HCT116 (cell line): ENCODE data around the gene RAB31. TPM values are rescaled to one million over a fixed set of nuclear protein-coding genes. Genes with fewer than 3 reads are reported as not detected.

ENCODE experiments used
- ATAC-seq: fragments of 200-7000 bp; cut with Tn5 transposase; 2 replicates; pipeline ENCODE4 v1.9.1; 2020; ENCODE audit warnings: mild to moderate bottlenecking, moderate library complexity
- BruUV-seq: library from RNA; stranded (reverse); fragments of 400-500 nt; replicated peaks from 2 replicates; lab custom pipeline; 2021; lab: Mats Ljungman, UMichigan
- CTCF ChIA-PET: fragments of 300-600 bp; sonication (Branson Sonifier 250); formaldehyde crosslinking; loops from one replicate; lab custom pipeline; 2021; ENCODE audit warnings: antibody characterized with exemption; lab: Charles Lee
- POLR2A ChIA-PET: fragments of 300-600, 350-600 bp; sonication (Branson Sonifier 250); formaldehyde crosslinking; loops from one replicate; lab custom pipeline; 2021; ENCODE audit warnings: antibody characterized with exemption; lab: Charles Lee
- RAD21 ChIA-PET, 2 experiments: fragments of 300-600 bp; sonication (Branson Sonifier 250); formaldehyde crosslinking; loops; one replicate each; lab custom pipeline; 2023; ENCODE audit warnings: low total read pairs in 2 of 2; ENCODE audit not compliant: uncharacterized antibody in 2 of 2, unreplicated experiment in 2 of 2, low non-redundant PET in 1 of 2; lab: Charles Lee
- DNase-seq: peaks from one replicate; pipeline ENCODE4 v3.0.0-alpha.2; 2010; ENCODE audit warnings: low read depth, low spot score
- H2AFZ ChIP-seq: fragments of 200-600 bp; shearing (Covaris generic), sonication (generic); 2 replicates; pipeline ENCODE4 v1.6.1; 2017; ENCODE audit warnings: low read depth, mixed run types, mixed read lengths, antibody characterized with exemption, low read length; ENCODE audit not compliant: poor library complexity, severe bottlenecking
- H3K27ac ChIP-seq: 2 replicates; pipeline ENCODE4 v1.5.1; 2012; ENCODE audit warnings: low read depth, low read length
- H3K27me3 ChIP-seq: fragments of 200-600 bp; sonication (generic); 2 replicates; pipeline ENCODE4 v1.6.1; 2016; ENCODE audit warnings: mixed run types, low read length, mixed read lengths; ENCODE audit not compliant: insufficient read depth
- H3K36me3 ChIP-seq, 2 experiments: fragments of 200-500 bp in 1 of 2; fragments of 200-600 bp in 1 of 2; sonication (Bioruptor generic) in 1 of 2; sonication (generic) in 1 of 2; 2 replicates each; pipeline versions ENCODE4 v1.5.1 to v1.6.1; 2014 to 2016; ENCODE audit warnings: low read length in 2 of 2, inconsistent platforms in 1 of 2, mixed read lengths in 1 of 2, mixed run types in 1 of 2; ENCODE audit not compliant: insufficient read depth in 2 of 2, control insufficient read depth in 1 of 2
- H3K4me1 ChIP-seq, 2 experiments: fragments of 200-600 bp in 1 of 2; sonication (generic) in 1 of 2; 2 replicates each; pipeline versions ENCODE4 v1.5.1 to v1.6.1; 2012 to 2017; ENCODE audit warnings: low read length in 2 of 2, inconsistent platforms in 1 of 2, mild to moderate bottlenecking in 1 of 2, mixed read lengths in 1 of 2, mixed run types in 1 of 2, moderate library complexity in 1 of 2; ENCODE audit not compliant: insufficient read depth in 2 of 2, control insufficient read depth in 1 of 2
- H3K4me2 ChIP-seq: fragments of 200-600 bp; sonication (generic); 2 replicates; pipeline ENCODE4 v1.6.1; 2017; ENCODE audit warnings: mixed run types, low read length, mixed read lengths
- H3K4me3 ChIP-seq, 2 experiments: fragments of 200-600 bp in 1 of 2; sonication (generic) in 1 of 2; replicated peaks in 1 of 2; 2 replicates each; pipeline ENCODE4 v1.5.1; 2011 to 2016; ENCODE audit warnings: low read length in 2 of 2, control low read depth in 1 of 2, low read depth in 1 of 2, mild to moderate bottlenecking in 1 of 2, mixed read lengths in 1 of 2, mixed run types in 1 of 2
- H3K79me2 ChIP-seq: fragments of 200-600 bp; sonication (generic); 2 replicates; pipeline ENCODE4 v1.6.1; 2017; ENCODE audit warnings: mild to moderate bottlenecking, mixed run types, low read length, moderate library complexity, mixed read lengths; ENCODE audit not compliant: insufficient read depth
- H3K9ac ChIP-seq: fragments of 200-600 bp; sonication (generic); 2 replicates; pipeline ENCODE4 v1.6.1; 2016; ENCODE audit warnings: low read length, mixed read lengths
- H3K9me2 ChIP-seq: fragments of 200-600 bp; sonication (generic), shearing (Covaris generic); 2 replicates; pipeline ENCODE4 v1.6.1; 2017; ENCODE audit warnings: mixed run types, mild to moderate bottlenecking, moderate library complexity; ENCODE audit not compliant: insufficient read depth
- H3K9me3 ChIP-seq, 2 experiments: fragments of 200-500 bp in 1 of 2; fragments of 200-600 bp in 1 of 2; sonication (Bioruptor generic) in 1 of 2; sonication (generic) in 1 of 2; 2 replicates each; pipeline ENCODE4 v1.6.1; 2014 to 2017; ENCODE audit warnings: low read length in 2 of 2, mixed read lengths in 2 of 2, inconsistent platforms in 1 of 2, low read depth in 1 of 2, mild to moderate bottlenecking in 1 of 2, mixed run types in 1 of 2, moderate library complexity in 1 of 2; ENCODE audit not compliant: control insufficient read depth in 1 of 2, insufficient read depth in 1 of 2
- H4K20me1 ChIP-seq: fragments of 200-600 bp; sonication (generic), shearing (Covaris generic); 2 replicates; pipeline ENCODE4 v1.6.1; 2017; ENCODE audit warnings: mixed run types, mild to moderate bottlenecking, moderate library complexity; ENCODE audit not compliant: insufficient read depth
- CBX3 ChIP-seq: IDR thresholded peaks from 2 replicates; pipeline ENCODE4 v1.6.1; 2012; ENCODE audit warnings: low read depth
- CEBPB ChIP-seq: IDR thresholded peaks from 2 replicates; pipeline ENCODE4 v1.6.1; 2012; ENCODE audit warnings: low read depth
- ELF1 ChIP-seq: IDR thresholded peaks from 2 replicates; pipeline ENCODE4 v1.6.1; 2012; ENCODE audit warnings: low read depth, borderline replicate concordance
- EZH2 ChIP-seq: fragments of 200-600 bp; sonication (generic); IDR thresholded peaks from 2 replicates; pipeline ENCODE4 v1.6.1; 2017; ENCODE audit warnings: antibody characterized with exemption, mixed run types
- EZH2phosphoT487 ChIP-seq: fragments of 200-600 bp; IDR thresholded peaks from 2 replicates; pipeline ENCODE4 v1.6.1; 2018; ENCODE audit warnings: antibody characterized with exemption, borderline replicate concordance
- JUND ChIP-seq: IDR thresholded peaks from 2 replicates; pipeline ENCODE4 v1.6.1; 2012
- POLR2A ChIP-seq: IDR thresholded peaks from 2 replicates; pipeline ENCODE4 v1.7.0; 2011; ENCODE audit warnings: borderline replicate concordance; ENCODE audit not compliant: insufficient read depth, insufficient read length; ENCODE audit errors: extremely low read depth
- RAD21 ChIP-seq: IDR thresholded peaks from 2 replicates; pipeline ENCODE4 v1.6.1; 2012; ENCODE audit warnings: low read depth, mild to moderate bottlenecking
- SIN3A ChIP-seq: IDR thresholded peaks from 2 replicates; pipeline ENCODE4 v1.6.1; 2012; ENCODE audit warnings: low read depth
- SP1 ChIP-seq: IDR thresholded peaks from 2 replicates; pipeline ENCODE4 v1.6.1; 2012; ENCODE audit warnings: low read depth
- YY1 ChIP-seq: IDR thresholded peaks from 2 replicates; pipeline ENCODE4 v1.6.1; 2011; ENCODE audit warnings: low read length, low read depth, moderate library complexity, mild to moderate bottlenecking; ENCODE audit not compliant: insufficient replicate concordance; ENCODE audit errors: extremely low read depth
- ZFX ChIP-seq: fragments of 450-650 bp; IDR thresholded peaks from 2 replicates; pipeline ENCODE4 v1.6.1; 2017
- ZNF274 ChIP-seq: fragments of 200-500 bp; sonication (Bioruptor generic); IDR thresholded peaks from 2 replicates; pipeline ENCODE4 v1.6.1; 2014; ENCODE audit warnings: mild to moderate bottlenecking, low read depth, low read length, inconsistent platforms
- intact Hi-C: fragments of 100-400 bp; cut with micrococcal nuclease; formaldehyde crosslinking; loops from 2 replicates; pipeline ENCODE4 v1.10.0; 2022
- total RNA-seq: library from RNA; stranded (reverse); gene quantifications from one replicate; pipeline ENCODE4 v1.2.1, GENCODE V29; 2021; ENCODE audit not compliant: unreplicated experiment
- TF ChIP-seq, protein P1 (sequence below): IDR thresholded peaks from 2 replicates; pipeline ENCODE4 v1.6.1; 2012
- TF ChIP-seq, protein P2 (sequence below): IDR thresholded peaks from 2 replicates; pipeline ENCODE4 v1.6.1; 2012
- TF ChIP-seq, protein P3 (sequence below): IDR thresholded peaks from 2 replicates; pipeline ENCODE4 v1.6.1; 2011; ENCODE audit warnings: mild to moderate bottlenecking, low read length, moderate library complexity; ENCODE audit not compliant: insufficient replicate concordance; ENCODE audit errors: extremely low read depth
- TF ChIP-seq, protein P4 (sequence below): IDR thresholded peaks from 2 replicates; pipeline ENCODE4 v1.6.1; 2012; ENCODE audit warnings: low read depth

RAB31 gene
- total RNA-seq, 1 experiment from 2014 or later: 46.9 TPM

DNA sequence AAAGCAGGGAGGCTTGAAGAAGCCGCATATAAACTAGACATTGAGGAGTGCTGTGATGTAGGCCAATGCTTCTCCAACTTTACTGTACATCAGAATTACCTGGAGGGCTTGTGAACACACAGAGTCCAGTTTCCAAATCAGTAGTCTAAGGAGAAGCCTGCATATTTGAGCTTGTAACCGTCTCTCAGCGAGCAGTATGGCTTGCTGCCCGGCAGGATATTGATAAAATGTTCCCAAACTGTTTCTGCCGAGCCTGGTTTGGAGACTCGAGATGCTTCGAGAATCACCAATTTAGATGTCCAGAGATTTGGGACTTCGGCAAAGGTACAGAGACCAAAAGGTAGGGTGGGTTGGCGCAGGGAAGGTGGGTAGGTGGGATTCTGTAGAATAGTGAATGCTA, 11.0 kb upstream of the RAB31 start:
- H3K27ac ChIP-seq: no peak overlapping the region
- H3K4me3 ChIP-seq: no peak overlapping the region
- BruUV-seq: no TSS peak
- RAD21 ChIA-PET: no interaction called here
- TF ChIP-seq CBX3 (no peak), ZNF274 (no peak), SP1 (no peak)
- TF ChIP-seq, all 23 proteins: peak for 0
- ChIA-PET CTCF (no interaction called here), POLR2A (no interaction called here)
- ATAC-seq (no peak), DNase-seq (no peak)
- Histone ChIP-seq H2AFZ (no peak overlapping the region), H3K27me3 (no peaks in the 10 kb centered on the region), H3K4me1 (peaks cover 10 to 17% of the 10 kb centered on the region in 2 experiments), H3K9me3 (no peaks in the 10 kb centered on the region), H3K4me2 (no peak overlapping the region), H3K9me2 (no peaks in the 10 kb centered on the region), H3K9ac (no peak overlapping the region), H3K36me3 (no peaks in the 10 kb centered on the region), H4K20me1 (no peaks in the 10 kb centered on the region), H3K79me2 (no peaks in the 10 kb centered on the region)
- intact Hi-C loops: no loop called here

DNA sequence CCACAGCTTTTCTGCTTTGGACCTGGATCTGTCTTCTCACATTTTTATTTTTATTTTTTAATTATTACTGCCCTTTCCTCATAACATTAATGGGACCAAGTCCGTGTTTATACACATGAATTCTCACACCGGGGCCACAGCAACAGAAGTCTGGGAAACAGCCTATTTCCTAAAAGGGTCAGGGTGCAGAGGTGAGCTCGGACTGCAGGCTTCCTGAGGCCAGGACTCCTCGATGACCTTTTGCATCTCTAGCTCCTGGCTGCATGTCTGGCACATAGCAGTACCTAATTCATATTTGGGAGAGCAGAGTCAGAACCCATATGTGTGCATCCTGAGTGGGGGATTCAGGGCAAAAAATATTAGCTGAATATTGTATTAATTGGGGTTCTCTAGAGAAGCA, 9.6 kb upstream of the RAB31 start:
- ChIA-PET RAD21 (no interaction called here), POLR2A (interaction anchor here (0.9 kb wide), 1 partner anchor 28 kb away, joined by 3 read pairs; no protein-coding TSS in a partner anchor)
- no TSS peak for BruUV-seq
- no peak for TF ChIP-seq ELF1
- TF ChIP-seq, protein P1, sequence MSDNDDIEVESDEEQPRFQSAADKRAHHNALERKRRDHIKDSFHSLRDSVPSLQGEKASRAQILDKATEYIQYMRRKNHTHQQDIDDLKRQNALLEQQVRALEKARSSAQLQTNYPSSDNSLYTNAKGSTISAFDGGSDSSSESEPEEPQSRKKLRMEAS: no peak
- TF ChIP-seq, protein P2, sequence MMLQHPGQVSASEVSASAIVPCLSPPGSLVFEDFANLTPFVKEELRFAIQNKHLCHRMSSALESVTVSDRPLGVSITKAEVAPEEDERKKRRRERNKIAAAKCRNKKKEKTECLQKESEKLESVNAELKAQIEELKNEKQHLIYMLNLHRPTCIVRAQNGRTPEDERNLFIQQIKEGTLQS: no peak
- no peak for TF ChIP-seq EZH2
- TF ChIP-seq CEBPB: no peak
- no peak for TF ChIP-seq ZNF274
- TF ChIP-seq SIN3A: no peak
- TF ChIP-seq JUND: no peak
- TF ChIP-seq, protein P3, sequence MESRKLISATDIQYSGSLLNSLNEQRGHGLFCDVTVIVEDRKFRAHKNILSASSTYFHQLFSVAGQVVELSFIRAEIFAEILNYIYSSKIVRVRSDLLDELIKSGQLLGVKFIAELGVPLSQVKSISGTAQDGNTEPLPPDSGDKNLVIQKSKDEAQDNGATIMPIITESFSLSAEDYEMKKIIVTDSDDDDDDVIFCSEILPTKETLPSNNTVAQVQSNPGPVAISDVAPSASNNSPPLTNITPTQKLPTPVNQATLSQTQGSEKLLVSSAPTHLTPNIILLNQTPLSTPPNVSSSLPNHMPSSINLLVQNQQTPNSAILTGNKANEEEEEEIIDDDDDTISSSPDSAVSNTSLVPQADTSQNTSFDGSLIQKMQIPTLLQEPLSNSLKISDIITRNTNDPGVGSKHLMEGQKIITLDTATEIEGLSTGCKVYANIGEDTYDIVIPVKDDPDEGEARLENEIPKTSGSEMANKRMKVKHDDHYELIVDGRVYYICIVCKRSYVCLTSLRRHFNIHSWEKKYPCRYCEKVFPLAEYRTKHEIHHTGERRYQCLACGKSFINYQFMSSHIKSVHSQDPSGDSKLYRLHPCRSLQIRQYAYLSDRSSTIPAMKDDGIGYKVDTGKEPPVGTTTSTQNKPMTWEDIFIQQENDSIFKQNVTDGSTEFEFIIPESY: no peak
- no peak for TF ChIP-seq EZH2phosphoT487
- no peak for TF ChIP-seq YY1
- no peak for TF ChIP-seq RAD21
- TF ChIP-seq, protein P4, sequence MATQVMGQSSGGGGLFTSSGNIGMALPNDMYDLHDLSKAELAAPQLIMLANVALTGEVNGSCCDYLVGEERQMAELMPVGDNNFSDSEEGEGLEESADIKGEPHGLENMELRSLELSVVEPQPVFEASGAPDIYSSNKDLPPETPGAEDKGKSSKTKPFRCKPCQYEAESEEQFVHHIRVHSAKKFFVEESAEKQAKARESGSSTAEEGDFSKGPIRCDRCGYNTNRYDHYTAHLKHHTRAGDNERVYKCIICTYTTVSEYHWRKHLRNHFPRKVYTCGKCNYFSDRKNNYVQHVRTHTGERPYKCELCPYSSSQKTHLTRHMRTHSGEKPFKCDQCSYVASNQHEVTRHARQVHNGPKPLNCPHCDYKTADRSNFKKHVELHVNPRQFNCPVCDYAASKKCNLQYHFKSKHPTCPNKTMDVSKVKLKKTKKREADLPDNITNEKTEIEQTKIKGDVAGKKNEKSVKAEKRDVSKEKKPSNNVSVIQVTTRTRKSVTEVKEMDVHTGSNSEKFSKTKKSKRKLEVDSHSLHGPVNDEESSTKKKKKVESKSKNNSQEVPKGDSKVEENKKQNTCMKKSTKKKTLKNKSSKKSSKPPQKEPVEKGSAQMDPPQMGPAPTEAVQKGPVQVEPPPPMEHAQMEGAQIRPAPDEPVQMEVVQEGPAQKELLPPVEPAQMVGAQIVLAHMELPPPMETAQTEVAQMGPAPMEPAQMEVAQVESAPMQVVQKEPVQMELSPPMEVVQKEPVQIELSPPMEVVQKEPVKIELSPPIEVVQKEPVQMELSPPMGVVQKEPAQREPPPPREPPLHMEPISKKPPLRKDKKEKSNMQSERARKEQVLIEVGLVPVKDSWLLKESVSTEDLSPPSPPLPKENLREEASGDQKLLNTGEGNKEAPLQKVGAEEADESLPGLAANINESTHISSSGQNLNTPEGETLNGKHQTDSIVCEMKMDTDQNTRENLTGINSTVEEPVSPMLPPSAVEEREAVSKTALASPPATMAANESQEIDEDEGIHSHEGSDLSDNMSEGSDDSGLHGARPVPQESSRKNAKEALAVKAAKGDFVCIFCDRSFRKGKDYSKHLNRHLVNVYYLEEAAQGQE: no peak
- TF ChIP-seq POLR2A: no peak
- no peak for TF ChIP-seq ZFX

More for the DNA sequence above, 9.6 kb upstream of the RAB31 start:
- Histone ChIP-seq H3K4me3 (no peak overlapping the region), H3K9me2 (no peaks in the 10 kb centered on the region), H3K27ac (no peak overlapping the region), H3K36me3 (no peaks in the 10 kb centered on the region), H3K4me2 (no peak overlapping the region), H3K9me3 (no peaks in the 10 kb centered on the region), H3K79me2 (no peaks in the 10 kb centered on the region), H3K4me1 (peaks cover 10 to 17% of the 10 kb centered on the region in 2 experiments), H2AFZ (no peak overlapping the region), H3K9ac (no peak overlapping the region), H3K27me3 (no peaks in the 10 kb centered on the region), H4K20me1 (no peaks in the 10 kb centered on the region)
- CTCF ChIA-PET: interaction anchor here (1.0 kb wide), 1 partner anchor 9 kb away, joined by 4 read pairs; the partner anchor contains the start of gene RAB31
- ATAC-seq (no peak), DNase-seq (no peak)
- intact Hi-C loops: no loop called here
